Activated CD8-positive, alpha-beta T cell treated with anti-CD3 and anti-CD28 coated beads for 36 hours (primary cell): Measurements from ENCODE around the gene BOC. TPM values are rescaled to one million over a fixed set of nuclear protein-coding genes. Genes with fewer than 3 reads are reported as not detected.

ENCODE experiments used
- ATAC-seq: fragments of 200-7000 bp; cut with Tn5 transposase; one replicate; pipeline ENCODE4 v1.10.0; 2021; ENCODE audit warnings: mild to moderate bottlenecking, moderate library complexity
- CTCF ChIA-PET: fragments of 350-600 bp; sonication (Branson Sonifier 250); formaldehyde crosslinking; loops from one replicate; lab custom pipeline; 2021; ENCODE audit warnings: antibody characterized with exemption; lab: Charles Lee
- POLR2A ChIA-PET: fragments of 350-600 bp; sonication (Branson Sonifier 250); formaldehyde crosslinking; loops from one replicate; lab custom pipeline; 2021; ENCODE audit warnings: antibody characterized with exemption; lab: Charles Lee
- DNase-seq: peaks from one replicate; pipeline ENCODE4 v3.0.0-alpha.2; 2020
- H3K27ac Mint-ChIP-seq: one replicate; pipeline ENCODE4 v1.8.0; 2021; ENCODE audit warnings: mild to moderate bottlenecking, mixed read lengths
- H3K27me3 Mint-ChIP-seq: one replicate; pipeline ENCODE4 v1.8.0; 2021; ENCODE audit warnings: mixed read lengths
- H3K36me3 Mint-ChIP-seq: one replicate; pipeline ENCODE4 v1.8.0; 2021; ENCODE audit warnings: low read depth, mixed read lengths
- H3K4me1 Mint-ChIP-seq: one replicate; pipeline ENCODE4 v1.8.0; 2021; ENCODE audit warnings: low read depth, mixed read lengths
- H3K4me3 Mint-ChIP-seq: one replicate; pipeline ENCODE4 v1.8.0; 2021; ENCODE audit warnings: mild to moderate bottlenecking, moderate library complexity, mixed read lengths
- H3K9me3 Mint-ChIP-seq: one replicate; pipeline ENCODE4 v1.8.0; 2021; ENCODE audit warnings: mixed read lengths
- intact Hi-C: fragments of 100-400 bp; cut with micrococcal nuclease; formaldehyde crosslinking; loops from one replicate; pipeline ENCODE4 v1.10.0; 2022
- total RNA-seq, 2 experiments: library from RNA; stranded (reverse); gene quantifications; one replicate each; pipeline ENCODE4 v1.2.3, GENCODE V29; 2021
- TF ChIP-seq, protein P1 (sequence below): fragments of 200-600 bp; IDR thresholded peaks from one replicate; pipeline ENCODE4 v1.8.0; 2022; ENCODE audit warnings: antibody characterized with exemption, mild to moderate bottlenecking

The BOC gene
- total RNA-seq, 2 experiments from 2014 or later, result 0.20 to 0.49 TPM

- Mint-ChIP-seq H3K27ac (no peak overlapping the region), H3K27me3 (peaks cover 1% of the 10 kb centered on the region), H3K4me3 (no peak overlapping the region), H3K36me3 (no peaks in the 10 kb centered on the region), H3K4me1 (peaks cover 7% of the 10 kb centered on the region), H3K9me3 (no peaks in the 10 kb centered on the region)
- ATAC-seq, result no peak
- TF ChIP-seq, protein P1, sequence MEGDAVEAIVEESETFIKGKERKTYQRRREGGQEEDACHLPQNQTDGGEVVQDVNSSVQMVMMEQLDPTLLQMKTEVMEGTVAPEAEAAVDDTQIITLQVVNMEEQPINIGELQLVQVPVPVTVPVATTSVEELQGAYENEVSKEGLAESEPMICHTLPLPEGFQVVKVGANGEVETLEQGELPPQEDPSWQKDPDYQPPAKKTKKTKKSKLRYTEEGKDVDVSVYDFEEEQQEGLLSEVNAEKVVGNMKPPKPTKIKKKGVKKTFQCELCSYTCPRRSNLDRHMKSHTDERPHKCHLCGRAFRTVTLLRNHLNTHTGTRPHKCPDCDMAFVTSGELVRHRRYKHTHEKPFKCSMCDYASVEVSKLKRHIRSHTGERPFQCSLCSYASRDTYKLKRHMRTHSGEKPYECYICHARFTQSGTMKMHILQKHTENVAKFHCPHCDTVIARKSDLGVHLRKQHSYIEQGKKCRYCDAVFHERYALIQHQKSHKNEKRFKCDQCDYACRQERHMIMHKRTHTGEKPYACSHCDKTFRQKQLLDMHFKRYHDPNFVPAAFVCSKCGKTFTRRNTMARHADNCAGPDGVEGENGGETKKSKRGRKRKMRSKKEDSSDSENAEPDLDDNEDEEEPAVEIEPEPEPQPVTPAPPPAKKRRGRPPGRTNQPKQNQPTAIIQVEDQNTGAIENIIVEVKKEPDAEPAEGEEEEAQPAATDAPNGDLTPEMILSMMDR, result no peak
- intact Hi-C loops, result no loop called here
- CTCF ChIA-PET, result interaction anchor here (1.1 to 1.4 kb wide), 3 partner anchors 15 to 223 kb away, joined by 5 to 6 read pairs (median 6); no protein-coding TSS in a partner anchor
- POLR2A ChIA-PET, result interaction anchor here (1.2 kb wide), 1 partner anchor 9 kb away, joined by 4 read pairs; no protein-coding TSS in a partner anchor
- DNase-seq, result no peak
Measured at GRCh38 chr3:113273604-113274378, 62.4 kb downstream of the BOC start.

DNA sequence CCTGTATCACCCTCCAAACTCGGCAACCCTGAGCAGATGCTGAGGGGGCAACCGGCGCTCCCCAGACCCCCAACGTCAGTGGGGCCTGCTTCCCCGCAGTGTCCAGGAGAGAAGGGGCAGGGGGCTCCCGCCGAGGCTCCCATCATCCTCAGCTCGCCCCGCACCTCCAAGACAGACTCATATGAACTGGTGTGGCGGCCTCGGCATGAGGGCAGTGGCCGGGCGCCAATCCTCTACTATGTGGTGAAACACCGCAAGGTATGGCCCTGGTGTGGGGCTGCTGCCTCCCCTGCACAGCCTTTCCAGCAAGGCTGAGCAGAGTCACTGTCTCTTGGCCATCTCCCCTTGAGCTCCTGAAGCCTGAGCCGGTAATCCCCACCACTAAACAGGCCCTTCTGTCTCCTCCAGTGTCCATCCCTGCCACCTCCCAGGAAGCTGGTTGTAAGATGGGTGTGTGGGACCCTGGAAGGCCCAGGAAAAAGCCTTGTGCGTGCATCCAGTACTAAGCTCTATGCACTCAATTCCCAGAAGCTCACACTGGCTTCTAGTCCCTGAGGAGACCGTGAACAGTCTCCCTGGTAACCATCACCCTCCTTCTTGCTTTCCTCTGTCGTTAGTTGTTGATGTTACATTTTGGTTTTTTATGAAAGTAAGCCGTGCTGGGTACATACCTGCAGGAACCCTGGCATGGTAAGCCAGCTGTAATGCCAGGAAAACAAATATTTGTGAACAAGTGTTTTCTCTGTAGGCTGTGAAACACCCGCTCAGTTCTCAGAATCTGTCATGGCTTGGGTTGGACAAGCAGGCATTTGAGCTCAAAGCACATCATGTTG is 63.3 kb downstream of the BOC start:
- intact Hi-C loops, result no loop called here
- no peak overlapping the region for H3K4me3 Mint-ChIP-seq
- ChIA-PET POLR2A (interaction anchor here (1.2 kb wide), 1 partner anchor 10 kb away, joined by 4 read pairs; no protein-coding TSS in a partner anchor), CTCF (interaction anchor here (1.1 to 1.2 kb wide), 2 partner anchors 11 to 14 kb away, joined by 3 to 6 read pairs; no protein-coding TSS in a partner anchor)
- H3K9me3 Mint-ChIP-seq, result no peaks in the 10 kb centered on the region
- DNase-seq (no peak), ATAC-seq (no peak)
- H3K27ac Mint-ChIP-seq, result no peak overlapping the region
- TF ChIP-seq, protein P1, result no peak
- H3K27me3 Mint-ChIP-seq, result peaks cover 1% of the 10 kb centered on the region
- no peaks in the 10 kb centered on the region for H3K36me3 Mint-ChIP-seq
- H3K4me1 Mint-ChIP-seq, result peaks cover 7% of the 10 kb centered on the region

- Mint-ChIP-seq H3K4me1 (peaks cover 7% of the 10 kb centered on the region), H3K9me3 (no peaks in the 10 kb centered on the region), H3K36me3 (no peaks in the 10 kb centered on the region), H3K27me3 (peaks cover 1% of the 10 kb centered on the region), H3K27ac (no peak overlapping the region), H3K4me3 (no peak overlapping the region)
- CTCF ChIA-PET, result interaction anchor here (1.1 to 1.2 kb wide), 2 partner anchors 11 to 13 kb away, joined by 3 to 6 read pairs; no protein-coding TSS in a partner anchor
- intact Hi-C loops, result no loop called here
- TF ChIP-seq, protein P1, result no peak
- DNase-seq (no peak), ATAC-seq (no peak)
- POLR2A ChIA-PET, result interaction anchor here (1.2 kb wide), 1 partner anchor 10 kb away, joined by 4 read pairs; no protein-coding TSS in a partner anchor
Measured at GRCh38 chr3:113275258-113275556, 63.9 kb downstream of the BOC start.

- Mint-ChIP-seq H3K27me3 (peaks cover 1% of the 10 kb centered on the region), H3K27ac (no peak overlapping the region), H3K4me1 (peaks cover 7% of the 10 kb centered on the region), H3K9me3 (no peaks in the 10 kb centered on the region), H3K4me3 (no peak overlapping the region), H3K36me3 (no peaks in the 10 kb centered on the region)
- TF ChIP-seq, protein P1, result no peak
- no peak for DNase-seq
- CTCF ChIA-PET, result interaction anchor here (1.2 kb wide), 1 partner anchor 12 kb away, joined by 3 read pairs; no protein-coding TSS in a partner anchor
- intact Hi-C loops, result no loop called here
- no peak for ATAC-seq
- POLR2A ChIA-PET, result no interaction called here
Measured at GRCh38 chr3:113275583-113275928, 64.2 kb downstream of the BOC start.
